Endothelial cell of umbilical vein (primary cell): ENCODE data around the gene CCNJL. TPM values are rescaled to one million over a fixed set of nuclear protein-coding genes. Genes with fewer than 3 reads are reported as not detected.
A peak's percentile ranks its signal among the peaks of the same experiment; 100 is the strongest.

Source experiments
- BruUV-seq: library from RNA; stranded (reverse); fragments of 400-500 nt; replicated peaks from 2 replicates; lab custom pipeline; 2021; lab: Mats Ljungman, UMichigan
- CTCF ChIA-PET: fragments of 300-600, 350-600 bp; sonication (Branson Sonifier 250); formaldehyde crosslinking; loops from one replicate; lab custom pipeline; 2021; ENCODE audit warnings: antibody characterized with exemption, inconsistent platforms; lab: Charles Lee
- POLR2A ChIA-PET: fragments of 300-600, 350-600 bp; sonication (Branson Sonifier 250); formaldehyde crosslinking; loops from one replicate; lab custom pipeline; 2021; ENCODE audit warnings: antibody characterized with exemption, inconsistent platforms; lab: Charles Lee
- DNase-seq: peaks from one replicate; pipeline ENCODE4 v3.0.0-alpha.2; 2011; ENCODE audit warnings: low read depth, low spot score
- FAIRE-seq: peaks from 2 replicates; lab custom pipeline; 2011; peaks lifted over from hg19 to GRCh38; lab: Jason Lieb, UNC
- H2AFZ ChIP-seq: 2 replicates; pipeline ENCODE4 v1.6.0; 2012; ENCODE audit warnings: low read depth, low read length, control low read depth, inconsistent platforms
- H3K27ac ChIP-seq: 2 replicates; pipeline ENCODE4 v1.5.1; 2011; ENCODE audit warnings: low read depth, mild to moderate bottlenecking, control low read depth, low read length, moderate library complexity; ENCODE audit not compliant: insufficient read depth
- H3K27me3 ChIP-seq, 2 experiments: 2 replicates each; pipeline versions ENCODE4 v1.6.0 to v1.6.1; 2011; ENCODE audit warnings: low read length in 2 of 2, mixed read lengths in 1 of 2; ENCODE audit not compliant: control insufficient read depth in 2 of 2, insufficient read depth in 2 of 2
- H3K36me3 ChIP-seq, 2 experiments: 2 replicates in 1 of 2; 3 replicates in 1 of 2; pipeline ENCODE4 v1.5.1; 2011; ENCODE audit warnings: low read length in 2 of 2, mild to moderate bottlenecking in 1 of 2, moderate library complexity in 1 of 2; ENCODE audit not compliant: control insufficient read depth in 2 of 2, insufficient read depth in 2 of 2; ENCODE audit errors: extremely low read depth in 1 of 2
- H3K4me1 ChIP-seq: 3 replicates; pipeline ENCODE4 v1.5.1; 2011; ENCODE audit warnings: mild to moderate bottlenecking, low read length; ENCODE audit not compliant: control insufficient read depth, insufficient read depth; ENCODE audit errors: extremely low read depth
- H3K4me2 ChIP-seq: 2 replicates; pipeline ENCODE4 v1.6.1; 2011; ENCODE audit warnings: low read length, control low read depth, mixed read lengths; ENCODE audit not compliant: insufficient read depth
- H3K4me3 ChIP-seq, 3 experiments: fragments of 200-600 bp in 1 of 3; sonication (generic), shearing (Covaris generic) in 1 of 3; replicated peaks in 1 of 3; 2 replicates each; pipeline ENCODE4 v1.5.1; 2011 to 2016; ENCODE audit warnings: control low read depth in 3 of 3, low read length in 3 of 3, mild to moderate bottlenecking in 2 of 3, inconsistent platforms in 1 of 3, low read depth in 1 of 3, moderate library complexity in 1 of 3; ENCODE audit not compliant: insufficient read depth in 1 of 3
- H3K79me2 ChIP-seq: 2 replicates; pipeline ENCODE4 v1.6.0; 2012; ENCODE audit warnings: low read length, inconsistent platforms; ENCODE audit not compliant: control insufficient read depth, insufficient read depth
- H3K9ac ChIP-seq: replicated peaks from 2 replicates; pipeline ENCODE3; 2011; ENCODE audit warnings: low read length, control low read depth; ENCODE audit not compliant: insufficient read depth; ENCODE audit errors: extremely low read depth
- H3K9me1 ChIP-seq: replicated peaks from 3 replicates; pipeline ENCODE4 v1.6.0; 2011; ENCODE audit warnings: mild to moderate bottlenecking, low read length; ENCODE audit not compliant: control insufficient read depth, insufficient read depth; ENCODE audit errors: extremely low read depth
- H3K9me3 ChIP-seq: replicated peaks from 2 replicates; pipeline ENCODE4 v1.5.1; 2012; ENCODE audit warnings: low read length, inconsistent platforms; ENCODE audit not compliant: control insufficient read depth, insufficient read depth
- H4K20me1 ChIP-seq: replicated peaks from 2 replicates; pipeline ENCODE3; 2011; ENCODE audit warnings: mild to moderate bottlenecking, low read length; ENCODE audit not compliant: control insufficient read depth, insufficient read depth; ENCODE audit errors: extremely low read depth
- CTCF ChIP-seq, 2 donors: IDR thresholded peaks; 1 replicate in 1 of 2; 2 replicates in 1 of 2; pipeline ENCODE4 v1.5.1; 2011; ENCODE audit warnings: low read length in 2 of 2, mild to moderate bottlenecking in 2 of 2, moderate library complexity in 2 of 2, control low read depth in 1 of 2, inconsistent platforms in 1 of 2, low read depth in 1 of 2; ENCODE audit not compliant: insufficient read depth in 1 of 2; ENCODE audit errors: extremely low read depth in 1 of 2
- EZH2 ChIP-seq: IDR thresholded peaks from 2 replicates; pipeline ENCODE4 v1.6.1; 2012; ENCODE audit warnings: borderline replicate concordance, low read depth, mild to moderate bottlenecking, moderate library complexity, low read length, inconsistent platforms; ENCODE audit not compliant: severe bottlenecking
- FOS ChIP-seq: IDR thresholded peaks from 2 replicates; pipeline ENCODE4 v1.6.1; 2011; ENCODE audit warnings: mild to moderate bottlenecking, low read length, moderate library complexity, borderline replicate concordance; ENCODE audit not compliant: insufficient read depth
- GATA2 ChIP-seq: IDR thresholded peaks from 2 replicates; pipeline ENCODE4 v1.7.0; 2011; ENCODE audit warnings: low read depth, mild to moderate bottlenecking, moderate library complexity, mixed read lengths, low read length; ENCODE audit not compliant: insufficient read length, insufficient read depth
- JUN ChIP-seq: IDR thresholded peaks from 2 replicates; pipeline ENCODE4 v1.6.1; 2011; ENCODE audit warnings: borderline replicate concordance, low read depth; ENCODE audit not compliant: insufficient read length, insufficient read depth
- MAX ChIP-seq: IDR thresholded peaks from 2 replicates; pipeline ENCODE4 v1.6.1; 2011; ENCODE audit not compliant: insufficient read depth, insufficient read length
- MYC ChIP-seq: IDR thresholded peaks from one replicate; pipeline ENCODE4 v1.6.1; 2011; ENCODE audit warnings: mild to moderate bottlenecking, low read depth, low read length
- POLR2A ChIP-seq: IDR thresholded peaks from 2 replicates; pipeline ENCODE4 v1.6.1; 2012; ENCODE audit warnings: low read depth, mild to moderate bottlenecking, control low read depth, low read length
- POLR2AphosphoS5 ChIP-seq: IDR thresholded peaks from 2 replicates; pipeline ENCODE4 v1.6.1; 2012; ENCODE audit warnings: low read depth, mild to moderate bottlenecking, control low read depth, low read length, moderate library complexity; ENCODE audit not compliant: insufficient read depth
- dilution Hi-C: fragments of 300-500 bp; cut with MboI; formaldehyde crosslinking; loops from one replicate; pipeline ENCODE4 v1.15.0; 2019; ENCODE audit warnings: low sequenced_read_pairs; ENCODE audit not compliant: extremely low pct_ligation_motif_present
- intact Hi-C: fragments of 100-400 bp; cut with micrococcal nuclease; formaldehyde crosslinking; loops from one replicate; pipeline ENCODE4 v1.10.0; 2022
- polyA plus RNA-seq, 4 experiments: library from polyadenylated mRNA; depleted of rRNA in 3 of 4; stranded (reverse) in 3 of 4; unstranded in 1 of 4; fragments of >200 nt; gene quantifications; 2 replicates each; pipeline versions ENCODE4 v1.2.1 to v1.2.3, GENCODE V29; 2011 to 2012; ENCODE audit warnings: missing spikeins in 1 of 4
- total RNA-seq: library from RNA; stranded (reverse); gene quantifications from 2 replicates; pipeline ENCODE4 v1.2.3, GENCODE V29; 2021

The CCNJL gene
- total and polyA plus RNA-seq, 2 donors (not counting 3 experiments of a cell fraction or from before 2014, with no cell fraction given): 20.0 to 21.3 TPM

- no peak overlapping the region for H2AFZ ChIP-seq
- ChIA-PET POLR2A (no interaction called here), CTCF (interaction anchor here (1.9 kb wide), 1 partner anchor 252 kb away, joined by 5 read pairs; no protein-coding TSS in a partner anchor)
- no peak overlapping the region for H3K4me3 ChIP-seq
- H3K79me2 ChIP-seq: no peaks in the 10 kb centered on the region
- peak overlapping the region; percentile 7 for H3K4me2 ChIP-seq
- H3K9ac ChIP-seq: no peak overlapping the region
- no peaks in the 10 kb centered on the region for H3K27me3 ChIP-seq
- no TSS peak for BruUV-seq
- peak; percentile 63 for FAIRE-seq
- no peaks in the 10 kb centered on the region for H4K20me1 ChIP-seq
- no peaks in the 10 kb centered on the region for H3K9me3 ChIP-seq
- H3K36me3 ChIP-seq: peaks cover 3 to 5% of the 10 kb centered on the region in 2 experiments
- TF ChIP-seq POLR2AphosphoS5 (no peak), CTCF (IDR thresholded peaks at IDR 0.05; ENCODE audit: extremely low read depth in 1 of 2, insufficient read depth in 1 of 2, low read depth in 1 of 2, low read length in 2 of 2) (no peak), POLR2A (no peak), EZH2 (no peak), MAX (no peak), MYC (no peak), GATA2 (no peak), FOS (no peak), JUN (no peak)
- dilution Hi-C loops: no loop called here
- intact Hi-C loops: loop anchor here (5.0 kb wide), 1 partner anchor 192 kb away; no protein-coding TSS in a partner anchor
- peaks cover 34% of the 10 kb centered on the region for H3K4me1 ChIP-seq
- peak overlapping the region; percentile 50 for H3K27ac ChIP-seq
- DNase-seq: peak; percentile 68
- no peaks in the 10 kb centered on the region for H3K9me1 ChIP-seq
These were observed 37.9 kb downstream of the CCNJL start for GRCh38 chr5:160274483-160274931.
